GM20431 (cell line): ENCODE data around the gene NEURL1B.

ENCODE experiments used
- in situ Hi-C: fragments of 300-500 bp; cut with MseI, MboI; formaldehyde crosslinking; loops from one replicate; pipeline ENCODE4 v1.15.0; 2020; ENCODE audit warnings: low sequenced_read_pairs; ENCODE audit not compliant: unreplicated experiment

NEURL1B gene

GRCh38 chr5:172632346-172633092 is 8.5 kb upstream of the NEURL1B start:
- in situ Hi-C loops = no loop called here

GRCh38 chr5:172633403-172633970 is 7.6 kb upstream of the NEURL1B start:
- in situ Hi-C loops = no loop called here

GRCh38 chr5:172634106-172634899 is 6.8 kb upstream of the NEURL1B start:
- in situ Hi-C loops = no loop called here

GRCh38 chr5:172635038-172635437 is 6.0 kb upstream of the NEURL1B start:
- in situ Hi-C loops = no loop called here

GRCh38 chr5:172636279-172637050 is 4.6 kb upstream of the NEURL1B start:
- in situ Hi-C loops = no loop called here

GRCh38 chr5:172637110-172637580 is 3.9 kb upstream of the NEURL1B start:
- in situ Hi-C loops = no loop called here

GRCh38 chr5:172637740-172638139 is 3.3 kb upstream of the NEURL1B start:
- in situ Hi-C loops = no loop called here

GRCh38 chr5:172638209-172638768 is 2.8 kb upstream of the NEURL1B start:
- in situ Hi-C loops = no loop called here

GRCh38 chr5:172640139-172640538 is 924 bp upstream of the NEURL1B start:
- in situ Hi-C loops = no loop called here

GRCh38 chr5:172641359-172642050 is 442 bp downstream of the NEURL1B start:
- in situ Hi-C loops = no loop called here

- in situ Hi-C loops = no loop called here
Observed at GRCh38 chr5:172642051-172642409, 967 bp downstream of the NEURL1B start.

- in situ Hi-C loops = no loop called here
Observed at GRCh38 chr5:172642486-172642885, 1.4 kb downstream of the NEURL1B start.

GRCh38 chr5:172642926-172643871 is 2.1 kb downstream of the NEURL1B start:
- in situ Hi-C loops = no loop called here

GRCh38 chr5:172644266-172644665 is 3.2 kb downstream of the NEURL1B start:
- in situ Hi-C loops = no loop called here

GRCh38 chr5:172644711-172645110 is 3.6 kb downstream of the NEURL1B start:
- in situ Hi-C loops = no loop called here

GRCh38 chr5:172645271-172646055 is 4.4 kb downstream of the NEURL1B start:
- in situ Hi-C loops = no loop called here

GRCh38 chr5:172646716-172647285 is 5.7 kb downstream of the NEURL1B start:
- in situ Hi-C loops = no loop called here
